Vagina (tissue), 2 donors: Measurements from ENCODE around the gene SPIB. TPM values are rescaled to one million over a fixed set of nuclear protein-coding genes. Genes with fewer than 3 reads are reported as not detected.

ENCODE experiments used
- DNase-seq, 2 donors: peaks; one replicate each; pipeline ENCODE4 v3.0.0-alpha.2; 2017; ENCODE audit errors: extremely low spot score in 2 of 2
- H3K27ac ChIP-seq: fragments of 200-600 bp; sonication (generic); one replicate; pipeline ENCODE4 v1.5.1; 2019
- H3K27me3 ChIP-seq: fragments of 200-600 bp; sonication (generic); one replicate; pipeline ENCODE4 v1.5.1; 2019
- H3K36me3 ChIP-seq, 2 donors: fragments of 200-600 bp; sonication (generic); one replicate each; pipeline ENCODE4 v1.5.1; 2017 to 2019
- H3K4me1 ChIP-seq: fragments of 200-600 bp; sonication (generic); one replicate; pipeline ENCODE4 v1.5.1; 2019
- H3K4me3 ChIP-seq, 2 donors: fragments of 200-600 bp; sonication (generic); 1 replicate in 1 of 2; 2 replicates in 1 of 2; pipeline ENCODE4 v1.5.1; 2016 to 2019
- H3K9me3 ChIP-seq: fragments of 200-600 bp; sonication (generic); one replicate; pipeline ENCODE4 v1.5.1; 2019
- POLR2A ChIP-seq, 2 donors: fragments of 450-650 bp; IDR thresholded peaks; one replicate each; pipeline ENCODE4 v1.6.1; 2017; ENCODE audit warnings: antibody characterized with exemption in 2 of 2, mild to moderate bottlenecking in 2 of 2, moderate library complexity in 2 of 2
- POLR2AphosphoS5 ChIP-seq, 2 donors: sonication (generic); formaldehyde crosslinking; IDR thresholded peaks; one replicate each; pipeline ENCODE4 v1.9.0; 2017; ENCODE audit warnings: antibody characterized with exemption in 2 of 2, mild to moderate bottlenecking in 2 of 2, low read depth in 1 of 2; ENCODE audit not compliant: insufficient read depth in 1 of 2
- intact Hi-C: fragments of 100-400 bp; cut with DNase I; formaldehyde crosslinking; loops from one replicate; pipeline ENCODE4 v1.15.1; 2023
- total RNA-seq: library from RNA; depleted of rRNA; stranded (reverse); fragments of >200 nt; gene quantifications from one replicate; pipeline ENCODE4 v1.2.3, GENCODE V29; 2016
- TF ChIP-seq, protein P1 (sequence below), 3 experiments: fragments of 450-650 bp in 2 of 3; fragments of 200-600 bp in 1 of 3; sonication (generic) in 1 of 3; IDR thresholded peaks; one replicate each; pipeline ENCODE4 v1.5.1; 2017 to 2019; ENCODE audit warnings: antibody characterized with exemption in 3 of 3, mild to moderate bottlenecking in 2 of 3, moderate library complexity in 2 of 3

SPIB gene
- total RNA-seq, 1 donor from 2014 or later = not detected

DNA sequence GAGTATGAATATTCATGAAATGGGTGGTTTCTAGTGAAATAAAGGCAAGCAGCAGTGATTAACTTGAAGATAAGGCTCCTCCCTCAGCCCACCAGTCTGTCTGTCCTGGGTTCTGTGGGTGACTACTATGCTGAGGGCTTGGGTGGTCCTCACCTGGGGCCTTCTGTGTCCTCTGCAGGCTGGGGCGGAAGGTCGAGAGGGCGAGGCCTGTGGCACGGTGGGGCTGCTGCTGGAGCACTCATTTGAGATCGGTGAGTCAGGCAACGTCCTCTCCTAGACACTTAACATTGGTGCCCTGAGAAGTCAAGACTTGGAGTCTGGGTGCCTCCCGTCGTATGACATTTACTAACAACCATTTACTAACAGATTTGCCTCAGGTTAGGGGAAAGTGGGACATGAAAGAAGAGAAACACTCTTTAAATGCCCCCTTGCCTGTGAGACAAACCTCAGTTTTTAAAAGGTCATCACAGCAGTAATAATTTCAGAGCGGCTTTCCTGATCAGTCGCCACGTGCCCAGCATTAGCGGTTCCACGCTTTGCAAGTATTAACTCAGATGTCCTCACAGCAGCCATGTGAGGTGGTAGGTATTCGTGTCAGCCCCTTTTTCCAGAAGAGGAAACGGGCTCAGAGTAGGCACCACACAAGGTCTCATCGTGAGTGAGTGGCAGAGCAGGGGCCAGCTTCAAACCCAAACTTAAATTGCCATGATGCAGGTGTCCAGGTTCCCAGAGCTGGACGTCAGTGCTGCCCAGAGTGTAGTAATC, 59.2 kb downstream of the SPIB start:
- Histone ChIP-seq H3K4me1 (peaks cover 22% of the 10 kb centered on the region), H3K36me3 (peaks cover 0 to 34% of the 10 kb centered on the region in 2 donors), H3K27ac (no peak overlapping the region), H3K4me3 (peak overlapping the region; percentile 77 to 86), H3K27me3 (no peaks in the 10 kb centered on the region), H3K9me3 (no peaks in the 10 kb centered on the region)
- no peak for DNase-seq
- TF ChIP-seq, protein P1, sequence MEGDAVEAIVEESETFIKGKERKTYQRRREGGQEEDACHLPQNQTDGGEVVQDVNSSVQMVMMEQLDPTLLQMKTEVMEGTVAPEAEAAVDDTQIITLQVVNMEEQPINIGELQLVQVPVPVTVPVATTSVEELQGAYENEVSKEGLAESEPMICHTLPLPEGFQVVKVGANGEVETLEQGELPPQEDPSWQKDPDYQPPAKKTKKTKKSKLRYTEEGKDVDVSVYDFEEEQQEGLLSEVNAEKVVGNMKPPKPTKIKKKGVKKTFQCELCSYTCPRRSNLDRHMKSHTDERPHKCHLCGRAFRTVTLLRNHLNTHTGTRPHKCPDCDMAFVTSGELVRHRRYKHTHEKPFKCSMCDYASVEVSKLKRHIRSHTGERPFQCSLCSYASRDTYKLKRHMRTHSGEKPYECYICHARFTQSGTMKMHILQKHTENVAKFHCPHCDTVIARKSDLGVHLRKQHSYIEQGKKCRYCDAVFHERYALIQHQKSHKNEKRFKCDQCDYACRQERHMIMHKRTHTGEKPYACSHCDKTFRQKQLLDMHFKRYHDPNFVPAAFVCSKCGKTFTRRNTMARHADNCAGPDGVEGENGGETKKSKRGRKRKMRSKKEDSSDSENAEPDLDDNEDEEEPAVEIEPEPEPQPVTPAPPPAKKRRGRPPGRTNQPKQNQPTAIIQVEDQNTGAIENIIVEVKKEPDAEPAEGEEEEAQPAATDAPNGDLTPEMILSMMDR (IDR thresholded peaks at IDR 0.05) = no peak
- no peak for TF ChIP-seq POLR2AphosphoS5 (IDR thresholded peaks at IDR 0.05; ENCODE audit: insufficient read depth in 1 of 2, low read depth in 1 of 2)
- TF ChIP-seq POLR2A (IDR thresholded peaks at IDR 0.05) = no peak
- intact Hi-C loops = no loop called here

DNA sequence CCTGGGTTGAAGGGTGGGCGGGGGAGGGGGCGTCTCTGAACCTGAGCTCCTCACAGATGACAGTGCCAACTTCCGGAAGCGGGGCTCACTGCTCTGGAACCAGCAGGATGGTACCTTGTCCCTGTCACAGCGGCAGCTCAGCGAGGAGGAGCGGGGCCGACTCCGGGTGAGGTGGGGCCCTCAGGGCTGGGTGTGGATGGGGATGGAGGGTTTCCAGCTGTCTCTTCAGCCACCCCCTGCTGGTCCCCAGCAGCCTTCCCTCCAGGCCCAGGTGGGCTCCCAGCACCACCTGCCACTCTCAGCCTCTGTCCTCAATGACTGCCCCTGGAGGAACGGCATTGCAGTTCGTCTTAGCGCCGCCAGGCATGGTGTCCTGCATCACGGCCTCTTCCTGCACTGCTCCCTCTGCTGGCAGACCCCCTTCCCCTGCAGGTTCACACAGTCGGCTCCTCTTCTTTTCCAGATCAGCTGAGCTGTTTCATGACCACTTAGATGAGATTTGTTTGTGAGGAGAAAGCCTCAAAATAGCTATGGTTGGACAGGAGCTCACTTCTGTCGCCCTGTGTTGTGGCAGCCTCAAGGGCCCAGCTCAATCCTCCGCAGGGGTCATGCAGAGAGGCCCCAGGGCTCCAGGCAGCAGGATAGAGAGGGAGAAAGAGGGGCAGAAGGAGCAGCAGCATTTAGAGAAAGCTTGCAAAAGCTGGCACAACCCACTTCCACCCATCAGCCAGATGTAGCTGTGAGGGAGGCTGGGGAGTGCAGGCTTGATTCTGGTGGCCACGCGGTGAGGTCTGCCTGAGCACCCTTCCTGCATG, 60.4 kb downstream of the SPIB start:
- Histone ChIP-seq H3K36me3 (peaks cover 0 to 38% of the 10 kb centered on the region in 2 donors), H3K4me1 (peaks cover 22% of the 10 kb centered on the region), H3K27ac (no peak overlapping the region), H3K27me3 (no peaks in the 10 kb centered on the region), H3K4me3 (no peak overlapping the region), H3K9me3 (no peaks in the 10 kb centered on the region)
- TF ChIP-seq, protein P1 (IDR thresholded peaks at IDR 0.05) = peak in 1 of 3 experiments; percentile 7
- no peak for TF ChIP-seq POLR2AphosphoS5 (IDR thresholded peaks at IDR 0.05; ENCODE audit: insufficient read depth in 1 of 2, low read depth in 1 of 2)
- intact Hi-C loops = no loop called here
- no peak for DNase-seq

DNA sequence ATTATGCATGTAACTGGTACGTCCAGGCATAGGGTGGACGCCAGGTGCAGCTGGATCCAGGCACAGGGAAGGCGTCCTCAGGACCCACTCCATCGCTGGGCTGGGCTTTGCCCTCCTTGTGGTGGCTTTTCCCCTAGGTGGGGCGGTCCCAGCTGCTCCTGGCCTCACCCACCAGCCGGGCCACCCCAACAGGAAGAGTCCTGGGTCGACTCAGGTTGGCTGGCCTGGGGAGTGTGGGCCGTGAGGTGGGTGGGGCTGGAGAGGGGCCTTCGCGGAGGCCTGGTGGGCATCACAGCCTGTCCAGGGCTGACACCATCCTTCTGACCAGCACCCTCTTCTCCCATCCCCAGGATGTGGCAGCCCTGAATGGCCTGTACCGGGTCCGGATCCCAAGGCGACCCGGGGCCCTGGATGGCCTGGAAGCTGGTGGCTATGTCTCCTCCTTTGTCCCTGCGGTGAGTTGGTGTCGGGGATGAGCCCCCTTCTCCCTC, 61.1 kb downstream of the SPIB start:
- Histone ChIP-seq H3K36me3 (peaks cover 0 to 38% of the 10 kb centered on the region in 2 donors), H3K4me3 (no peak overlapping the region), H3K27ac (no peak overlapping the region), H3K9me3 (no peaks in the 10 kb centered on the region), H3K4me1 (peaks cover 22% of the 10 kb centered on the region), H3K27me3 (no peaks in the 10 kb centered on the region)
- intact Hi-C loops = no loop called here
- TF ChIP-seq, protein P1 (IDR thresholded peaks at IDR 0.05) = no peak
- no peak for TF ChIP-seq POLR2A (IDR thresholded peaks at IDR 0.05)
- TF ChIP-seq POLR2AphosphoS5 (IDR thresholded peaks at IDR 0.05; ENCODE audit: insufficient read depth in 1 of 2, low read depth in 1 of 2) = no peak
- no peak for DNase-seq

DNA sequence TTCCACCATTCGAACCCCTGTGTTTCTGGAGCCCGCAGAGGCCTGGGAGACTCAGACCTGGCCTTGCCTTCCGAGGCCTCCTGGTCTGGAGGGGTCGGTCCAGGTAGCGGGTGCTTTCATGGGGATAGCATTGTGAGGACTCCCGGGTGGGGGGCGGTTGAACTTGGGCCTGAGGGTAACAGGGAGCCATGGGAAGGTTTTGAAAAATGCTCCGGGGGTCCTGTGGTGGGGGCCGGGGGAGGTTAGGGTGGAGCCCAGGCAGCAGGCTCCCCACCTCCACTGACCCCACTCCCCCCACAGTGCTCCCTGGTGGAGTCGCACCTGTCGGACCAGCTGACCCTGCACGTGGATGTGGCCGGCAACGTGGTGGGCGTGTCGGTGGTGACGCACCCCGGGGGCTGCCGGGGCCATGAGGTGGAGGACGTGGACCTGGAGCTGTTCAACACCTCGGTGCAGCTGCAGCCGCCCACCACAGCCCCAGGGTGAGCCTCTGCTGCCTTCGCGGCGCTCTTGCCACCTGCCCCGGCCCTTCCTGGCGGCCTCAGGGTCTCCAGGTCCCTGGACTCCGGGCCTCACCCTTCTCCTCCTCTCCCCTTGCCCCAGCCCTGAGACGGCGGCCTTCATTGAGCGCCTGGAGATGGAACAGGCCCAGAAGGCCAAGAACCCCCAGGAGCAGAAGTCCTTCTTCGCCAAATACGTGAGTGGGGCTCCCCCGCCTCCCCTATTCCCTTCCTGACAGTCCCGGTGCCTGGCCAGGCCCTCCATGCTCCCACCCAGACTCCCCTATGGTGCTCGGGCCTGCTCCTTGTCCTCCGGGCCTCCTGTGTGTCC, 61.8 kb downstream of the SPIB start:
- Histone ChIP-seq H3K27ac (no peak overlapping the region), H3K27me3 (no peaks in the 10 kb centered on the region), H3K4me3 (no peak overlapping the region), H3K4me1 (peaks cover 22% of the 10 kb centered on the region), H3K9me3 (no peaks in the 10 kb centered on the region), H3K36me3 (peaks cover 0 to 38% of the 10 kb centered on the region in 2 donors)
- no peak for DNase-seq
- intact Hi-C loops = no loop called here
- TF ChIP-seq POLR2A (IDR thresholded peaks at IDR 0.05) = no peak
- TF ChIP-seq POLR2AphosphoS5 (IDR thresholded peaks at IDR 0.05; ENCODE audit: insufficient read depth in 1 of 2, low read depth in 1 of 2) = no peak
- TF ChIP-seq, protein P1 (IDR thresholded peaks at IDR 0.05) = no peak

Other genes starting within 250 kb of the SPIB start
- 51.6 TPM for gene MYH14, start 215.3 kb upstream of the SPIB start, total RNA-seq
- gene KCNC3, start 89.6 kb upstream of the SPIB start, total RNA-seq = 0.98 TPM
- 0.74 TPM for gene NAPSA, start 53.3 kb upstream of the SPIB start, total RNA-seq
- gene NR1H2, start 42.5 kb upstream of the SPIB start, total RNA-seq = 84.7 TPM
- 16.7 TPM for gene POLD1, start 34.6 kb upstream of the SPIB start, total RNA-seq
- not detected for gene MYBPC2, start 14.0 kb downstream of the SPIB start, total RNA-seq
- gene EMC10, start 57.6 kb downstream of the SPIB start, total RNA-seq = 33.1 TPM
- gene GARIN5A, start 57.9 kb downstream of the SPIB start, total RNA-seq = not detected
- gene JOSD2, start 92.3 kb downstream of the SPIB start, total RNA-seq = 60.9 TPM
- not detected for gene ASPDH, start 95.0 kb downstream of the SPIB start, total RNA-seq
- gene LRRC4B, start 149.5 kb downstream of the SPIB start, total RNA-seq = 17.9 TPM
- 2.5 TPM for gene SYT3, start 220.9 kb downstream of the SPIB start, total RNA-seq
- not detected for gene C19orf81, start 230.5 kb downstream of the SPIB start, total RNA-seq